GM23338 (cell line): Measurements from ENCODE around the gene SYP. TPM values are rescaled to one million over a fixed set of nuclear protein-coding genes. Genes with fewer than 3 reads are reported as not detected.

Experiments
- ATAC-seq: fragments of 200-7000 bp; cut with Tn5 transposase; 3 replicates; pipeline ENCODE4 v1.9.1; 2020
- DNase-seq: peaks from one replicate; pipeline ENCODE4 v3.0.0-alpha.2; 2015; ENCODE audit warnings: low spot score
- H2AFZ ChIP-seq: fragments of 200-600 bp; sonication (generic); 2 replicates; pipeline ENCODE4 v1.8.0; 2016; ENCODE audit warnings: antibody characterized with exemption, mild to moderate bottlenecking, moderate library complexity
- H3F3A ChIP-seq: fragments of 200-600 bp; sonication (generic); replicated peaks from 2 replicates; pipeline ENCODE4 v1.8.0; 2017; ENCODE audit warnings: antibody characterized with exemption, mixed run types, low read depth
- H3K27ac ChIP-seq: fragments of 200-600 bp; sonication (generic); 2 replicates; pipeline ENCODE4 v1.6.1; 2016; ENCODE audit warnings: low read depth
- H3K27me3 ChIP-seq: fragments of 200-600 bp; sonication (generic); 2 replicates; pipeline ENCODE4 v1.8.0; 2016; ENCODE audit warnings: mild to moderate bottlenecking, mixed run types, moderate library complexity; ENCODE audit not compliant: insufficient read depth
- H3K36me3 ChIP-seq: fragments of 200-600 bp; sonication (generic); 2 replicates; pipeline ENCODE4 v1.8.0; 2016; ENCODE audit warnings: mild to moderate bottlenecking; ENCODE audit not compliant: insufficient read depth
- H3K4me1 ChIP-seq: fragments of 200-600 bp; sonication (generic); 2 replicates; pipeline ENCODE4 v1.8.0; 2016; ENCODE audit warnings: mild to moderate bottlenecking, moderate library complexity; ENCODE audit not compliant: insufficient read depth
- H3K4me2 ChIP-seq: fragments of 200-600 bp; sonication (generic); 2 replicates; pipeline ENCODE4 v1.7.1; 2017; ENCODE audit warnings: mixed run types
- H3K4me3 ChIP-seq: fragments of 200-600 bp; sonication (generic); 2 replicates; pipeline ENCODE4 v1.6.1; 2016; ENCODE audit warnings: mixed run types
- H3K79me2 ChIP-seq: fragments of 200-600 bp; sonication (generic); replicated peaks from 2 replicates; pipeline ENCODE4 v1.8.0; 2017; ENCODE audit warnings: mild to moderate bottlenecking; ENCODE audit not compliant: insufficient read depth
- H3K9me2 ChIP-seq: fragments of 200-600 bp; sonication (generic); 2 replicates; pipeline ENCODE4 v1.8.0; 2017; ENCODE audit not compliant: insufficient read depth
- H4K20me1 ChIP-seq: fragments of 200-600 bp; sonication (generic); replicated peaks from 2 replicates; pipeline ENCODE4 v1.8.0; 2017; ENCODE audit warnings: mild to moderate bottlenecking; ENCODE audit not compliant: insufficient read depth
- H3K27ac Mint-ChIP-seq: 2 replicates; pipeline ENCODE4 v1.8.0; 2020; ENCODE audit warnings: inconsistent platforms, mild to moderate bottlenecking, moderate library complexity, mixed read lengths
- H3K27me3 Mint-ChIP-seq: 3 replicates; pipeline ENCODE4 v1.8.0; 2022; ENCODE audit warnings: low read depth, mild to moderate bottlenecking, moderate library complexity, mixed read lengths, inconsistent platforms; ENCODE audit not compliant: insufficient read depth, poor library complexity
- H3K36me3 Mint-ChIP-seq: 3 replicates; pipeline ENCODE4 v1.8.0; 2021; ENCODE audit warnings: low read depth, mild to moderate bottlenecking, inconsistent platforms, moderate library complexity, mixed read lengths
- H3K4me1 Mint-ChIP-seq: 3 replicates; pipeline ENCODE4 v1.8.0; 2020; ENCODE audit warnings: mild to moderate bottlenecking, inconsistent platforms, mixed read lengths
- H3K4me3 Mint-ChIP-seq: 3 replicates; pipeline ENCODE4 v1.8.0; 2021; ENCODE audit warnings: moderate library complexity, mild to moderate bottlenecking, inconsistent platforms, mixed read lengths
- H3K9me3 Mint-ChIP-seq: 3 replicates; pipeline ENCODE4 v1.8.0; 2020; ENCODE audit warnings: moderate library complexity, mild to moderate bottlenecking, inconsistent platforms, mixed read lengths
- CREB1 ChIP-seq: fragments of 250-450 bp; sonication (Bioruptor Pico); IDR thresholded peaks from 2 replicates; pipeline ENCODE4 v1.5.0; 2020; ENCODE audit warnings: low read depth, mild to moderate bottlenecking, moderate library complexity
- CTCF ChIP-seq, 2 experiments: fragments of 200-600 bp in 1 of 2; sonication (generic) in 1 of 2; conservative IDR thresholded peaks; 2 replicates each; pipeline versions ENCODE4 v1.5.1 to v1.6.1; 2016 to 2017; ENCODE audit warnings: antibody characterized with exemption in 2 of 2, low read depth in 2 of 2, mild to moderate bottlenecking in 2 of 2, moderate library complexity in 1 of 2
- ETS1 ChIP-seq: IDR thresholded peaks from 2 replicates; pipeline ENCODE4 v1.6.1; 2016; ENCODE audit warnings: antibody characterized with exemption
- EZH2 ChIP-seq: fragments of 200-600 bp; sonication (generic); IDR thresholded peaks from one replicate; pipeline ENCODE4 v1.8.0; 2017; ENCODE audit warnings: antibody characterized with exemption, mild to moderate bottlenecking, low read depth; ENCODE audit not compliant: unreplicated experiment
- POLR2AphosphoS5 ChIP-seq: IDR thresholded peaks from 2 replicates; pipeline ENCODE4 v1.6.1; 2016; ENCODE audit warnings: antibody characterized with exemption, low read depth
- REST ChIP-seq: IDR thresholded peaks from one replicate; pipeline ENCODE4 v1.6.1; 2018; ENCODE audit warnings: antibody characterized with exemption; ENCODE audit not compliant: unreplicated experiment
- STAT1 ChIP-seq: IDR thresholded peaks from one replicate; pipeline ENCODE4 v1.6.1; 2016; ENCODE audit warnings: antibody characterized with exemption; ENCODE audit not compliant: unreplicated experiment
- ZNF114 ChIP-seq: fragments of 250-450 bp; sonication (Bioruptor Pico); IDR thresholded peaks from 2 replicates; pipeline ENCODE4 v1.5.0; 2020; ENCODE audit warnings: mild to moderate bottlenecking, moderate library complexity
- ZNF331 ChIP-seq: fragments of 250-450 bp; sonication (Bioruptor Pico); IDR thresholded peaks from 2 replicates; pipeline ENCODE4 v1.5.0; 2020; ENCODE audit warnings: low read depth, mild to moderate bottlenecking, moderate library complexity
- polyA plus RNA-seq: library from polyadenylated mRNA; unstranded; fragments of >200 nt; fragmentation: Nextera tagmentation; extraction: Ambion mirVana; gene quantifications from 2 replicates; pipeline ENCODE4 v1.2.1, GENCODE V29; 2016
- total RNA-seq: library from RNA; depleted of rRNA; stranded (reverse); fragments of >200 nt; shearing (Covaris generic); gene quantifications from 2 replicates; pipeline ENCODE4 v1.2.3, GENCODE V29; 2014

Gene SYP
- total and polyA plus RNA-seq, 2 experiments from 2014 or later, result 3.7 to 9.1 TPM

GRCh38 chrX:49183701-49184281 lies 16.2 kb downstream of the SYP start:
- no peaks in the 10 kb centered on the region for H3K4me1 ChIP-seq
- no peaks in the 10 kb centered on the region; the same call in 1 of the 2 replicates for H3F3A ChIP-seq
- no peak overlapping the region for H3K27ac ChIP-seq
- H3K4me2 ChIP-seq, result peak overlapping the region; percentile 67; the same call in 1 of the 2 replicates
- H4K20me1 ChIP-seq, result no peaks in the 10 kb centered on the region
- H3K27ac Mint-ChIP-seq, result peak overlapping the region; percentile 72
- no peaks in the 10 kb centered on the region for H3K9me2 ChIP-seq
- H3K27me3 Mint-ChIP-seq, result peaks cover 7% of the 10 kb centered on the region
- H3K79me2 ChIP-seq, result no peaks in the 10 kb centered on the region
- peaks cover 16% of the 10 kb centered on the region for H3K4me1 Mint-ChIP-seq
- H3K4me3 ChIP-seq, result no peak overlapping the region
- no peaks in the 10 kb centered on the region for H3K27me3 ChIP-seq
- DNase-seq (no peak), ATAC-seq (peak; percentile 2; the same call in 2 of the 3 replicates)
- peak overlapping the region; percentile 80 for H3K4me3 Mint-ChIP-seq
- H2AFZ ChIP-seq, result no peak overlapping the region
- H3K9me3 Mint-ChIP-seq, result no peaks in the 10 kb centered on the region
- H3K36me3 ChIP-seq, result no peaks in the 10 kb centered on the region
- peaks cover 24% of the 10 kb centered on the region for H3K36me3 Mint-ChIP-seq
- TF ChIP-seq POLR2AphosphoS5 (no peak), STAT1 (no peak), ZNF114 (no peak)

GRCh38 chrX:49179358-49179757 lies 20.6 kb downstream of the SYP start:
- Histone ChIP-seq H4K20me1 (no peaks in the 10 kb centered on the region), H3K79me2 (no peaks in the 10 kb centered on the region), H3K9me2 (no peaks in the 10 kb centered on the region), H3F3A (no peaks in the 10 kb centered on the region), H3K27ac (no peak overlapping the region), H3K36me3 (no peaks in the 10 kb centered on the region), H3K27me3 (no peaks in the 10 kb centered on the region), H3K4me1 (no peaks in the 10 kb centered on the region), H3K4me3 (no peak overlapping the region), H2AFZ (no peak overlapping the region), H3K4me2 (no peak overlapping the region)
- Mint-ChIP-seq H3K4me3 (no peak overlapping the region), H3K9me3 (no peaks in the 10 kb centered on the region; the same call in 2 of the 3 replicates), H3K4me1 (peaks cover 16% of the 10 kb centered on the region), H3K27ac (no peak overlapping the region), H3K36me3 (peaks cover 39% of the 10 kb centered on the region), H3K27me3 (peaks cover 2% of the 10 kb centered on the region)
- ATAC-seq (no peak), DNase-seq (no peak)
- TF ChIP-seq ETS1, result no peak
- TF ChIP-seq ZNF331 (CRISPR knock-in tag), result no peak
- no peak for TF ChIP-seq CREB1 (CRISPR knock-in tag)
- no peak for TF ChIP-seq CTCF (conservative IDR thresholded peaks at IDR 0.05; ENCODE audit: low read depth in 2 of 2)
- TF ChIP-seq REST, result no peak
- no peak for TF ChIP-seq STAT1
- TF ChIP-seq POLR2AphosphoS5, result no peak
- no peak for TF ChIP-seq EZH2
